Neural progenitor cell (in vitro differentiated cells): ENCODE measurements around the gene SACS.

ENCODE experiments used
- EZH2 ChIP-seq: fragments of 200-600 bp; sonication (generic); IDR thresholded peaks from 2 replicates; pipeline ENCODE4 v1.6.1; 2017; ENCODE audit warnings: antibody characterized with exemption, mild to moderate bottlenecking, moderate library complexity
- EZH2phosphoT487 ChIP-seq: fragments of 200-600 bp; sonication (generic); IDR thresholded peaks from 2 replicates; pipeline ENCODE4 v1.6.1; 2017; ENCODE audit warnings: antibody characterized with exemption
- TF ChIP-seq, protein P1 (sequence below): fragments of 200-600 bp; sonication (generic); IDR thresholded peaks from 2 replicates; pipeline ENCODE4 v1.5.1; 2017; ENCODE audit warnings: antibody characterized with exemption, mild to moderate bottlenecking

DNA sequence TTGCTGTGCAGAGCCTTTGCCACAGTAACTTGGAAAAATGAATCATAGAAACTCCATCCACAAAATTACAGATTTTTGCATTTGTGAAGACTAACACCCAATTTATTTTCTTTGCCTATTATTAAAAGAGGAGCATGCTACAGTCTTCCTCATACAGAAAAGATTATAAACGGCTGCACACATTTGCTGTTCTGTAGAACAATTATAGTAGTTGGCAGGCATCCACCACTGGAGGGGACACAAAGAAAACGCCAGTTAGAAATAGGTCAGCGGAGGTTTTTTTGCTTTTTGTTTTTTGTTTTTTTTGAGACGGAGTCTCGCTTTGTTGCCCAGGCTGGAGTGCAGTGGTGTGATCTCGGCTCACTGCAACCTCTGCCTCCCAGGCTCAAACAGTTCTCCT is 51.6 kb downstream of the SACS start:
- TF ChIP-seq, protein P1, sequence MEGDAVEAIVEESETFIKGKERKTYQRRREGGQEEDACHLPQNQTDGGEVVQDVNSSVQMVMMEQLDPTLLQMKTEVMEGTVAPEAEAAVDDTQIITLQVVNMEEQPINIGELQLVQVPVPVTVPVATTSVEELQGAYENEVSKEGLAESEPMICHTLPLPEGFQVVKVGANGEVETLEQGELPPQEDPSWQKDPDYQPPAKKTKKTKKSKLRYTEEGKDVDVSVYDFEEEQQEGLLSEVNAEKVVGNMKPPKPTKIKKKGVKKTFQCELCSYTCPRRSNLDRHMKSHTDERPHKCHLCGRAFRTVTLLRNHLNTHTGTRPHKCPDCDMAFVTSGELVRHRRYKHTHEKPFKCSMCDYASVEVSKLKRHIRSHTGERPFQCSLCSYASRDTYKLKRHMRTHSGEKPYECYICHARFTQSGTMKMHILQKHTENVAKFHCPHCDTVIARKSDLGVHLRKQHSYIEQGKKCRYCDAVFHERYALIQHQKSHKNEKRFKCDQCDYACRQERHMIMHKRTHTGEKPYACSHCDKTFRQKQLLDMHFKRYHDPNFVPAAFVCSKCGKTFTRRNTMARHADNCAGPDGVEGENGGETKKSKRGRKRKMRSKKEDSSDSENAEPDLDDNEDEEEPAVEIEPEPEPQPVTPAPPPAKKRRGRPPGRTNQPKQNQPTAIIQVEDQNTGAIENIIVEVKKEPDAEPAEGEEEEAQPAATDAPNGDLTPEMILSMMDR, result no peak
- TF ChIP-seq EZH2phosphoT487 (no peak), EZH2 (no peak)
